ENCODE data around the gene LAPTM4A. TPM values are rescaled to one million over a fixed set of nuclear protein-coding genes. Genes with fewer than 3 reads are reported as not detected.

LAPTM4A gene
- total RNA-seq, 2 donors from 2014 or later: 145 TPM

DNA sequence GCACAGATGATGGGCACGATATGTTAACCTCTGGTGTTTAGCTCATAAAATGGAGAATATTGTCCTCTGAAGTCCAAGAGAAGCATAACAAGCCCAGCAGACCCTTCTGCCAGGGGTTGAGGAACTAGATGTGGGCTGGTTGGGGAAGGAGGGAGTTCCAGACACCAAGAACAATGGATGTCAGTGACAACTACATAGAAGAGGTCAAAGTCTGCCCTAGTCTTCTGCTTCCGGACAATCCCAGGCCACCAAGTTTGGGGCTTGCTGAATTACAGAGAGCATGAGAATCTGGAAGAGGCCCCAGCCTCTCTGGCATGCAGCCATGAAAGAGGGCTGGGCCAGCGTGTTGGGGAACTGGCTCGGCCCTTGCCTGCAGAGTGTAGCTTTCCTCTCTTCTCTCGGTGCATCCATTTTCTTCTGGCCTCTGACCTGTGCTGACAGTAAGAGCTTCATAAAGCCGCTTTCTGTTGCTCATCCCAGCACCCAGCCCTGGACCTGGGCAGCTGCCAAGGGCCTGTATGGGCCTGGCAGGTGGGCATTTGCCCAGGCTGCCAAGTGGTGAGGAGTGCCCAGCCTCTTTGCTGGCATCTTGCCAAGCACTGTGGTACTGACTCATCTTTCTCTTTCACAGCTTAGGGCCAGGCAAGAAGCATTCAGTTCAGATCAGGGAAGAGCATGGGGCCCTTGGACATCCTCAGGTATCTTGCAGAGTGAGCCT is 14.6 kb upstream of the LAPTM4A start:
- Histone ChIP-seq H3K4me1 (peaks cover 0 to 16% of the 10 kb centered on the region in 2 donors), H3K27me3 (no peaks in the 10 kb centered on the region), H3K27ac (no peak overlapping the region), H3K4me3 (no peak overlapping the region), H3K36me3 (no peaks in the 10 kb centered on the region), H3K9me3 (peaks cover 0 to 4% of the 10 kb centered on the region in 2 donors)
- TF ChIP-seq, protein P1, sequence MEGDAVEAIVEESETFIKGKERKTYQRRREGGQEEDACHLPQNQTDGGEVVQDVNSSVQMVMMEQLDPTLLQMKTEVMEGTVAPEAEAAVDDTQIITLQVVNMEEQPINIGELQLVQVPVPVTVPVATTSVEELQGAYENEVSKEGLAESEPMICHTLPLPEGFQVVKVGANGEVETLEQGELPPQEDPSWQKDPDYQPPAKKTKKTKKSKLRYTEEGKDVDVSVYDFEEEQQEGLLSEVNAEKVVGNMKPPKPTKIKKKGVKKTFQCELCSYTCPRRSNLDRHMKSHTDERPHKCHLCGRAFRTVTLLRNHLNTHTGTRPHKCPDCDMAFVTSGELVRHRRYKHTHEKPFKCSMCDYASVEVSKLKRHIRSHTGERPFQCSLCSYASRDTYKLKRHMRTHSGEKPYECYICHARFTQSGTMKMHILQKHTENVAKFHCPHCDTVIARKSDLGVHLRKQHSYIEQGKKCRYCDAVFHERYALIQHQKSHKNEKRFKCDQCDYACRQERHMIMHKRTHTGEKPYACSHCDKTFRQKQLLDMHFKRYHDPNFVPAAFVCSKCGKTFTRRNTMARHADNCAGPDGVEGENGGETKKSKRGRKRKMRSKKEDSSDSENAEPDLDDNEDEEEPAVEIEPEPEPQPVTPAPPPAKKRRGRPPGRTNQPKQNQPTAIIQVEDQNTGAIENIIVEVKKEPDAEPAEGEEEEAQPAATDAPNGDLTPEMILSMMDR (IDR thresholded peaks at IDR 0.05): no peak
- DNase-seq (ENCODE audit: low spot score): no peak

DNA sequence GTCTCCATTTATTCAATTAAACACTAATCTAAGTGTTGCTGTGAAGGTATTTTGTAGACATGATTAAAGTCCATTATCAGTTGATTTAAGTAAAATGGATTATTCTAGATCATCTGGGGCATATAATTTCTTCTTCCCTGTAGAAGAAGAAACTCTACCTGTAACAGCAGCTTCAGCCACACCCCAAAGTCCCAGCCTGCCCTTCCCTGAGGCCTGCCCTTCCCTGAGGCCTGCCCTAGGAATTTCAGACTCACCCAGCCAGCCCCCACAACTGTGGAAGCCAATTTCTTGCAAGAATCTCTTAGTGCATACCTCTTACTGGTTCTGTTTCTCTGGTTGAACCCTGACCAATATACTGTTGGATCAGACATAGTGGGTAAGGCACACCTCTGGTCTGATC is 13.4 kb upstream of the LAPTM4A start:
- TF ChIP-seq, protein P1 (IDR thresholded peaks at IDR 0.05): no peak
- Histone ChIP-seq H3K4me3 (no peak overlapping the region), H3K27ac (no peak overlapping the region), H3K27me3 (no peaks in the 10 kb centered on the region), H3K4me1 (peaks cover 0 to 9% of the 10 kb centered on the region in 2 donors), H3K9me3 (peaks cover 0 to 4% of the 10 kb centered on the region in 2 donors), H3K36me3 (no peaks in the 10 kb centered on the region)
- no peak for DNase-seq (ENCODE audit: low spot score)

- DNase-seq (ENCODE audit: low spot score): no peak
- Histone ChIP-seq H3K27ac (no peak overlapping the region), H3K9me3 (peaks cover 0 to 4% of the 10 kb centered on the region in 2 donors), H3K36me3 (no peaks in the 10 kb centered on the region), H3K4me3 (no peak overlapping the region), H3K4me1 (peaks cover 0 to 9% of the 10 kb centered on the region in 2 donors), H3K27me3 (no peaks in the 10 kb centered on the region)
- TF ChIP-seq, protein P1 (IDR thresholded peaks at IDR 0.05): no peak
Measured at GRCh38 chr2:20064421-20064820, 13.0 kb upstream of the LAPTM4A start.

- Histone ChIP-seq H3K27ac (peak overlapping the region; percentile 36 to 46), H3K4me3 (no peak overlapping the region), H3K9me3 (peaks cover 0 to 4% of the 10 kb centered on the region in 2 donors), H3K36me3 (no peaks in the 10 kb centered on the region), H3K27me3 (no peaks in the 10 kb centered on the region), H3K4me1 (peaks cover 0 to 9% of the 10 kb centered on the region in 2 donors)
- DNase-seq (ENCODE audit: low spot score): no peak
- TF ChIP-seq, protein P1 (IDR thresholded peaks at IDR 0.05): no peak
Measured at GRCh38 chr2:20062615-20063545, 11.5 kb upstream of the LAPTM4A start.

GRCh38 chr2:20061940-20062339 is 10.5 kb upstream of the LAPTM4A start:
- H3K4me1 ChIP-seq: peaks cover 0 to 9% of the 10 kb centered on the region in 2 donors
- peak overlapping the region; percentile 0 to 8 for H3K27ac ChIP-seq
- H3K4me3 ChIP-seq: no peak overlapping the region
- TF ChIP-seq, protein P1 (IDR thresholded peaks at IDR 0.05): no peak
- no peak for DNase-seq (ENCODE audit: low spot score)
- H3K9me3 ChIP-seq: peaks cover 0 to 4% of the 10 kb centered on the region in 2 donors
- H3K27me3 ChIP-seq: no peaks in the 10 kb centered on the region
- H3K36me3 ChIP-seq: no peaks in the 10 kb centered on the region
